Measurements from ENCODE around the gene TFPI2.

The TFPI2 gene

GRCh38 chr7:93933156-93933555 is 42.6 kb upstream of the TFPI2 start:
- Histone ChIP-seq H4K8ac (ENCODE audit: low read depth, low read length) (no peak overlapping the region), H2BK120ac (ENCODE audit: low read depth, low read length) (no peak overlapping the region), H3K23ac (ENCODE audit: low read depth, low read length, poor library complexity) (no peak overlapping the region), H3K4me1 (ENCODE audit: control insufficient read depth in 2 of 2, insufficient read depth in 1 of 2, low read depth in 1 of 2, low read length in 2 of 2) (no peaks in the 10 kb centered on the region), H3K9me3 (replicated peaks in 1 of 2; ENCODE audit: control insufficient read depth in 2 of 2, insufficient read depth in 1 of 2, low read depth in 1 of 2, low read length in 2 of 2) (no peaks in the 10 kb centered on the region), H3K36me3 (replicated peaks in 1 of 2; ENCODE audit: control insufficient read depth in 2 of 2, insufficient read depth in 2 of 2, low read length in 2 of 2) (peaks cover 0 to 3% of the 10 kb centered on the region in 2 donors), H2AFZ (ENCODE audit: low read length) (no peak overlapping the region), H3K4me3 (ENCODE audit: low read length in 2 of 2) (no peak overlapping the region), H3K9ac (ENCODE audit: low read depth, low read length, poor library complexity) (no peak overlapping the region), H2AK5ac (ENCODE audit: low read depth, low read length) (no peak overlapping the region), H2BK12ac (ENCODE audit: low read length) (no peak overlapping the region), H3K4ac (ENCODE audit: low read length) (no peak overlapping the region), H3K27me3 (ENCODE audit: control insufficient read depth in 3 of 3, insufficient read depth in 3 of 3, low read depth in 1 of 3, low read length in 3 of 3) (no peaks in the 10 kb centered on the region), H4K91ac (ENCODE audit: low read depth, low read length, poor library complexity) (no peak overlapping the region), H3K79me1 (ENCODE audit: low read depth, low read length) (no peaks in the 10 kb centered on the region), H3K27ac (replicated peaks; ENCODE audit: low read length) (no peak overlapping the region), H2BK5ac (ENCODE audit: low read length) (no peak overlapping the region), H3K18ac (ENCODE audit: low read length) (no peak overlapping the region), H3K4me2 (ENCODE audit: insufficient read depth, low read length, poor library complexity, severe bottlenecking) (no peak overlapping the region), H2BK15ac (ENCODE audit: low read length) (no peak overlapping the region), H3K14ac (ENCODE audit: low read length) (no peak overlapping the region)
- DNase-seq (ENCODE audit: low spot score): no peak
- WGBS, 2 donors (ENCODE audit: extremely low coverage in 2 of 2, insufficient read length in 2 of 2, insufficient replicate concordance in 1 of 2): no CpG with 5 or more reads among the region's 3 CpGs

GRCh38 chr7:93931655-93932054 is 41.1 kb upstream of the TFPI2 start:
- no peak overlapping the region for H3K4me3 ChIP-seq (ENCODE audit: low read length in 2 of 2)
- H2BK15ac ChIP-seq (ENCODE audit: low read length): no peak overlapping the region
- no peak overlapping the region for H3K27ac ChIP-seq (replicated peaks; ENCODE audit: low read length)
- H3K14ac ChIP-seq (ENCODE audit: low read length): no peak overlapping the region
- H3K4me2 ChIP-seq (ENCODE audit: insufficient read depth, low read length, poor library complexity, severe bottlenecking): no peak overlapping the region
- H3K9ac ChIP-seq (ENCODE audit: low read depth, low read length, poor library complexity): no peak overlapping the region
- no peaks in the 10 kb centered on the region for H3K79me1 ChIP-seq (ENCODE audit: low read depth, low read length)
- no peak overlapping the region for H3K23ac ChIP-seq (ENCODE audit: low read depth, low read length, poor library complexity)
- no CpG with 5 or more reads among the region's 3 CpGs for WGBS, 2 donors (ENCODE audit: extremely low coverage in 2 of 2, insufficient read length in 2 of 2, insufficient replicate concordance in 1 of 2)
- H3K4ac ChIP-seq (ENCODE audit: low read length): no peak overlapping the region
- H2BK5ac ChIP-seq (ENCODE audit: low read length): no peak overlapping the region
- H2AK5ac ChIP-seq (ENCODE audit: low read depth, low read length): no peak overlapping the region
- H3K36me3 ChIP-seq (replicated peaks in 1 of 2; ENCODE audit: control insufficient read depth in 2 of 2, insufficient read depth in 2 of 2, low read length in 2 of 2): peaks cover 0 to 18% of the 10 kb centered on the region in 2 donors
- no peaks in the 10 kb centered on the region for H3K4me1 ChIP-seq (ENCODE audit: control insufficient read depth in 2 of 2, insufficient read depth in 1 of 2, low read depth in 1 of 2, low read length in 2 of 2)
- no peak overlapping the region for H4K8ac ChIP-seq (ENCODE audit: low read depth, low read length)
- no peak for DNase-seq (ENCODE audit: low spot score)
- no peak overlapping the region for H2BK120ac ChIP-seq (ENCODE audit: low read depth, low read length)
- H2AFZ ChIP-seq (ENCODE audit: low read length): no peak overlapping the region
- no peak overlapping the region for H4K91ac ChIP-seq (ENCODE audit: low read depth, low read length, poor library complexity)
- H2BK12ac ChIP-seq (ENCODE audit: low read length): no peak overlapping the region
- H3K9me3 ChIP-seq (replicated peaks in 1 of 2; ENCODE audit: control insufficient read depth in 2 of 2, insufficient read depth in 1 of 2, low read depth in 1 of 2, low read length in 2 of 2): no peaks in the 10 kb centered on the region
- no peaks in the 10 kb centered on the region for H3K27me3 ChIP-seq (ENCODE audit: control insufficient read depth in 3 of 3, insufficient read depth in 3 of 3, low read depth in 1 of 3, low read length in 3 of 3)
- no peak overlapping the region for H3K18ac ChIP-seq (ENCODE audit: low read length)

DNA sequence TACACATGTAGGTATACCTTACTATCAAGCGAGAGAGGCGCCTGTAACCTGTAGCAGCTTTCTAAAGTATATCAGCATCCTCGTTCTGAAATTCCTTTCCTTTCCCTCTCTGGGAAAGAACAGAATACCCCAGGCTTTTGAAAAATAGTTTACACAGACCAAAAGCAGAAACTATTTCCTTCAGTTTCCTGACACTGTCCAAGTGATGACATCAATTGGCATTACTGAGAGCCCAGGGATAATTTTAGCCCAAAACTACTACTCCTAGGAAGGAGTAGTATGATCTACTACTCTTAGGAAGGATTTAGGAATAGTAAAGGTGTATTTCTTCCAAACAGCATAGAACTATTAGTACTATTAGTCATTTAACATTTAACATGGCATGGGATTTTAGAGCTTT is 37.0 kb upstream of the TFPI2 start:
- Histone ChIP-seq H3K4me1 (ENCODE audit: control insufficient read depth in 2 of 2, insufficient read depth in 1 of 2, low read depth in 1 of 2, low read length in 2 of 2) (peaks cover 0 to 5% of the 10 kb centered on the region in 2 donors), H4K91ac (ENCODE audit: low read depth, low read length, poor library complexity) (no peak overlapping the region)
- WGBS, 2 donors (ENCODE audit: extremely low coverage in 2 of 2, insufficient read length in 2 of 2, insufficient replicate concordance in 1 of 2): no CpG with 5 or more reads among the region's 3 CpGs

DNA sequence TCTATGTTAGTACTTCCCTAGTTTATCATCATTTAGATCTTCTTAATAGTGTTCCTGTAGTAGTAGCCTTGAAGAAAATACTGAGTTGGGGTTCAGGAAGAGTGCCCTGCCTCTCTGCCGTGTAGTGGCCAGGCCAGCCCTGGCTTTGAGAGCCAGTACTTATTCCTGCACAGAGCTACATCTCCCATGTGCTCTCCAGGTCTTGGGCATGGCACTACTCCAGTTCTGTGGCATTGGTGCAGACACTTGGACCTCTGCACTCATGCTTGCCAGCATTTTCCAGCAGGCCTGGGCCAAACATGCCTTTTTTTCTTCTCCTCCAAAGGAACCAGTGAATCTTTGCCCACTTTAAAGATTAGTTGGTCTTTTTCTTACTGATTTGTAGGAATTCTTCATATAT is 36.2 kb upstream of the TFPI2 start:
- H3K9ac ChIP-seq (ENCODE audit: low read depth, low read length, poor library complexity): no peak overlapping the region
- H2BK5ac ChIP-seq (ENCODE audit: low read length): no peak overlapping the region
- DNase-seq (ENCODE audit: low spot score): no peak
- H3K4ac ChIP-seq (ENCODE audit: low read length): no peak overlapping the region
- peaks cover 0 to 5% of the 10 kb centered on the region in 2 donors for H3K4me1 ChIP-seq (ENCODE audit: control insufficient read depth in 2 of 2, insufficient read depth in 1 of 2, low read depth in 1 of 2, low read length in 2 of 2)
- H3K18ac ChIP-seq (ENCODE audit: low read length): no peak overlapping the region
- no peak overlapping the region for H4K91ac ChIP-seq (ENCODE audit: low read depth, low read length, poor library complexity)
- no peaks in the 10 kb centered on the region for H3K79me1 ChIP-seq (ENCODE audit: low read depth, low read length)
- no CpG with 5 or more reads among the region's 1 CpG for WGBS, 2 donors (ENCODE audit: extremely low coverage in 2 of 2, insufficient read length in 2 of 2, insufficient replicate concordance in 1 of 2)
- H3K4me3 ChIP-seq (ENCODE audit: low read length in 2 of 2): no peak overlapping the region
- H3K4me2 ChIP-seq (ENCODE audit: insufficient read depth, low read length, poor library complexity, severe bottlenecking): no peak overlapping the region
- H3K36me3 ChIP-seq (replicated peaks in 1 of 2; ENCODE audit: control insufficient read depth in 2 of 2, insufficient read depth in 2 of 2, low read length in 2 of 2): peaks cover 0 to 46% of the 10 kb centered on the region in 2 donors
- no peak overlapping the region for H3K23ac ChIP-seq (ENCODE audit: low read depth, low read length, poor library complexity)
- H3K27ac ChIP-seq (replicated peaks; ENCODE audit: low read length): no peak overlapping the region
- H2BK120ac ChIP-seq (ENCODE audit: low read depth, low read length): no peak overlapping the region
- no peak overlapping the region for H2BK15ac ChIP-seq (ENCODE audit: low read length)
- H2AK5ac ChIP-seq (ENCODE audit: low read depth, low read length): no peak overlapping the region
- no peak overlapping the region for H4K8ac ChIP-seq (ENCODE audit: low read depth, low read length)
- no peaks in the 10 kb centered on the region for H3K27me3 ChIP-seq (ENCODE audit: control insufficient read depth in 3 of 3, insufficient read depth in 3 of 3, low read depth in 1 of 3, low read length in 3 of 3)
- no peak overlapping the region for H2AFZ ChIP-seq (ENCODE audit: low read length)
- H2BK12ac ChIP-seq (ENCODE audit: low read length): no peak overlapping the region
- H3K14ac ChIP-seq (ENCODE audit: low read length): no peak overlapping the region
- H3K9me3 ChIP-seq (replicated peaks in 1 of 2; ENCODE audit: control insufficient read depth in 2 of 2, insufficient read depth in 1 of 2, low read depth in 1 of 2, low read length in 2 of 2): peaks cover 0 to 3% of the 10 kb centered on the region in 2 donors

More for the DNA sequence above, 37.0 kb upstream of the TFPI2 start:
- no peak overlapping the region for H3K23ac ChIP-seq (ENCODE audit: low read depth, low read length, poor library complexity)
- H2BK120ac ChIP-seq (ENCODE audit: low read depth, low read length): no peak overlapping the region
- no peak overlapping the region for H3K14ac ChIP-seq (ENCODE audit: low read length)
- no peak overlapping the region for H3K4me2 ChIP-seq (ENCODE audit: insufficient read depth, low read length, poor library complexity, severe bottlenecking)
- H3K9ac ChIP-seq (ENCODE audit: low read depth, low read length, poor library complexity): no peak overlapping the region
- no peak overlapping the region for H2BK5ac ChIP-seq (ENCODE audit: low read length)
- peaks cover 0 to 46% of the 10 kb centered on the region in 2 donors for H3K36me3 ChIP-seq (replicated peaks in 1 of 2; ENCODE audit: control insufficient read depth in 2 of 2, insufficient read depth in 2 of 2, low read length in 2 of 2)
- H3K27ac ChIP-seq (replicated peaks; ENCODE audit: low read length): no peak overlapping the region
- H2AFZ ChIP-seq (ENCODE audit: low read length): no peak overlapping the region
- no peak overlapping the region for H2BK12ac ChIP-seq (ENCODE audit: low read length)
- DNase-seq (ENCODE audit: low spot score): no peak
- H3K27me3 ChIP-seq (ENCODE audit: control insufficient read depth in 3 of 3, insufficient read depth in 3 of 3, low read depth in 1 of 3, low read length in 3 of 3): no peaks in the 10 kb centered on the region
- no peak overlapping the region for H4K8ac ChIP-seq (ENCODE audit: low read depth, low read length)
- no peaks in the 10 kb centered on the region for H3K79me1 ChIP-seq (ENCODE audit: low read depth, low read length)
- H2BK15ac ChIP-seq (ENCODE audit: low read length): no peak overlapping the region
- H3K18ac ChIP-seq (ENCODE audit: low read length): no peak overlapping the region
- H3K9me3 ChIP-seq (replicated peaks in 1 of 2; ENCODE audit: control insufficient read depth in 2 of 2, insufficient read depth in 1 of 2, low read depth in 1 of 2, low read length in 2 of 2): peaks cover 0 to 3% of the 10 kb centered on the region in 2 donors
- H3K4ac ChIP-seq (ENCODE audit: low read length): no peak overlapping the region
- H2AK5ac ChIP-seq (ENCODE audit: low read depth, low read length): no peak overlapping the region
- H3K4me3 ChIP-seq (ENCODE audit: low read length in 2 of 2): no peak overlapping the region

Data from neuronal stem cell (in vitro differentiated cells).